Osteoblast (primary cell): ENCODE results near the gene VDAC1. TPM values are rescaled to one million over a fixed set of nuclear protein-coding genes. Genes with fewer than 3 reads are reported as not detected.

Experiments used
- DNase-seq: peaks from one replicate; pipeline ENCODE4 v3.0.0; 2011; ENCODE audit warnings: low spot score, mixed read lengths; ENCODE audit not compliant: insufficient read length; ENCODE audit errors: missing footprints
- H2AFZ ChIP-seq: 2 replicates; pipeline ENCODE4 v1.6.0; 2011; ENCODE audit warnings: mild to moderate bottlenecking, low read length
- H3K27ac ChIP-seq: 2 replicates; pipeline ENCODE4 v1.5.1; 2011; ENCODE audit warnings: mild to moderate bottlenecking, low read depth, low read length, moderate library complexity
- H3K27me3 ChIP-seq: 2 replicates; pipeline ENCODE4 v1.6.0; 2012; ENCODE audit warnings: mild to moderate bottlenecking, control low read depth, inconsistent platforms, low read length, moderate library complexity; ENCODE audit not compliant: insufficient read depth
- H3K36me3 ChIP-seq: 2 replicates; pipeline ENCODE4 v1.5.1; 2011; ENCODE audit warnings: mild to moderate bottlenecking, low read length, control low read depth, moderate library complexity; ENCODE audit not compliant: insufficient read depth
- H3K4me1 ChIP-seq: 2 replicates; pipeline ENCODE4 v1.5.1; 2011; ENCODE audit warnings: mild to moderate bottlenecking, low read length, control low read depth, moderate library complexity; ENCODE audit not compliant: insufficient read depth
- H3K4me2 ChIP-seq: 2 replicates; pipeline ENCODE4 v1.6.0; 2011; ENCODE audit warnings: mild to moderate bottlenecking, low read length; ENCODE audit not compliant: insufficient read depth
- H3K4me3 ChIP-seq: fragments of 200-600 bp; sonication (generic); 3 replicates; pipeline ENCODE4 v1.5.1; 2012; ENCODE audit warnings: mild to moderate bottlenecking, low read length, inconsistent platforms; ENCODE audit not compliant: insufficient read depth
- H3K79me2 ChIP-seq: 2 replicates; pipeline ENCODE4 v1.6.0; 2012; ENCODE audit warnings: mild to moderate bottlenecking, low read length, control low read depth, inconsistent platforms; ENCODE audit not compliant: insufficient read depth
- H3K9me3 ChIP-seq: 2 replicates; pipeline ENCODE4 v1.5.1; 2011; ENCODE audit warnings: low read depth, low read length, control low read depth
- H4K20me1 ChIP-seq: 2 replicates; pipeline ENCODE4 v1.6.0; 2012; ENCODE audit warnings: mild to moderate bottlenecking, low read length, control low read depth; ENCODE audit not compliant: insufficient read depth
- CTCF ChIP-seq: IDR thresholded peaks from 2 replicates; pipeline ENCODE4 v1.5.1; 2011; ENCODE audit warnings: mild to moderate bottlenecking, low read depth, low read length, moderate library complexity; ENCODE audit errors: extremely low read depth
- total RNA-seq: library from RNA; depleted of rRNA; stranded (reverse); fragments of >200 nt; gene quantifications from 2 replicates; pipeline ENCODE4 v1.2.3, GENCODE V29; 2012

VDAC1 gene
- total RNA-seq, 1 donor = 264 TPM

- Histone ChIP-seq H3K79me2 (no peaks in the 10 kb centered on the region), H4K20me1 (no peaks in the 10 kb centered on the region), H3K27ac (no peak overlapping the region), H3K4me1 (peaks cover 18% of the 10 kb centered on the region), H3K4me2 (no peak overlapping the region), H3K9me3 (no peaks in the 10 kb centered on the region), H3K27me3 (no peaks in the 10 kb centered on the region), H3K4me3 (no peak overlapping the region), H2AFZ (no peak overlapping the region), H3K36me3 (no peaks in the 10 kb centered on the region)
- no peak for DNase-seq
- TF ChIP-seq CTCF = no peak
These were observed 56.1 kb downstream of the VDAC1 start for GRCh38 chr5:133948721-133949120.

GRCh38 chr5:133947431-133947841 is 57.3 kb downstream of the VDAC1 start:
- no peaks in the 10 kb centered on the region for H3K27me3 ChIP-seq
- no peaks in the 10 kb centered on the region for H3K9me3 ChIP-seq
- no peak overlapping the region for H3K27ac ChIP-seq
- H4K20me1 ChIP-seq = no peaks in the 10 kb centered on the region
- peaks cover 8% of the 10 kb centered on the region for H3K4me1 ChIP-seq
- H3K79me2 ChIP-seq = no peaks in the 10 kb centered on the region
- no peaks in the 10 kb centered on the region for H3K36me3 ChIP-seq
- no peak for DNase-seq
- no peak overlapping the region for H3K4me2 ChIP-seq
- H2AFZ ChIP-seq = no peak overlapping the region
- no peak overlapping the region for H3K4me3 ChIP-seq
- no peak for TF ChIP-seq CTCF

- no peak for DNase-seq
- H4K20me1 ChIP-seq = no peaks in the 10 kb centered on the region
- H3K9me3 ChIP-seq = no peaks in the 10 kb centered on the region
- H3K4me2 ChIP-seq = no peak overlapping the region
- no peak overlapping the region for H2AFZ ChIP-seq
- no peaks in the 10 kb centered on the region for H3K79me2 ChIP-seq
- no peaks in the 10 kb centered on the region for H3K36me3 ChIP-seq
- H3K4me3 ChIP-seq = no peak overlapping the region
- peaks cover 4% of the 10 kb centered on the region for H3K4me1 ChIP-seq
- TF ChIP-seq CTCF = no peak
- no peaks in the 10 kb centered on the region for H3K27me3 ChIP-seq
- H3K27ac ChIP-seq = no peak overlapping the region
These were observed 59.2 kb downstream of the VDAC1 start for GRCh38 chr5:133945568-133945967.

- peak; percentile 80 for TF ChIP-seq CTCF
- H3K4me2 ChIP-seq = no peak overlapping the region
- H3K9me3 ChIP-seq = no peaks in the 10 kb centered on the region
- H3K36me3 ChIP-seq = no peaks in the 10 kb centered on the region
- H3K27ac ChIP-seq = no peak overlapping the region
- no peak for DNase-seq
- H4K20me1 ChIP-seq = no peaks in the 10 kb centered on the region
- H3K27me3 ChIP-seq = no peaks in the 10 kb centered on the region
- H3K4me3 ChIP-seq = no peak overlapping the region
- H2AFZ ChIP-seq = no peak overlapping the region
- peaks cover 4% of the 10 kb centered on the region for H3K4me1 ChIP-seq
- no peaks in the 10 kb centered on the region for H3K79me2 ChIP-seq
These were observed 60.3 kb downstream of the VDAC1 start for GRCh38 chr5:133944263-133945185.
